HL-60 (cell line): ENCODE data around the gene CACNA1I.

Experiments
- DNase-seq, 2 experiments: peaks; one replicate each; pipeline ENCODE4 v3.0.0-alpha.2; 2010 to 2020; ENCODE audit warnings: low read depth in 1 of 2, low spot score in 1 of 2
- H3K27ac ChIP-seq: fragments of 250-450 bp; sonication (Bioruptor Pico); replicated peaks from 2 replicates; pipeline ENCODE4 v1.5.1; 2020; ENCODE audit warnings: mild to moderate bottlenecking, moderate library complexity
- H3K27me3 ChIP-seq: fragments of 250-450 bp; sonication (Bioruptor Pico); 2 replicates; pipeline ENCODE4 v1.5.1; 2021; ENCODE audit warnings: mild to moderate bottlenecking, moderate library complexity; ENCODE audit not compliant: insufficient read depth, poor library complexity, severe bottlenecking
- H3K4me3 ChIP-seq: replicated peaks from 2 replicates; pipeline ENCODE4 v1.5.1; 2011; ENCODE audit warnings: mild to moderate bottlenecking, control low read depth, low read length; ENCODE audit not compliant: insufficient read depth
- GABPA ChIP-seq: IDR thresholded peaks from 2 replicates; pipeline ENCODE4 v1.6.1; 2012; ENCODE audit warnings: low read depth
- POLR2AphosphoS5 ChIP-seq: IDR thresholded peaks from 2 replicates; pipeline ENCODE4 v1.6.1; 2012; ENCODE audit warnings: low read depth
- SPI1 ChIP-seq: IDR thresholded peaks from 2 replicates; pipeline ENCODE4 v1.6.1; 2012; ENCODE audit warnings: low read depth, mild to moderate bottlenecking, borderline replicate concordance
- TF ChIP-seq, protein P1 (sequence below): IDR thresholded peaks from one replicate; pipeline ENCODE4 v1.5.1; 2011; ENCODE audit warnings: low read length, control low read depth, inconsistent platforms; ENCODE audit not compliant: insufficient read depth
- TF ChIP-seq, protein P2 (sequence below): IDR thresholded peaks from 2 replicates; pipeline ENCODE4 v1.6.1; 2012; ENCODE audit warnings: low read depth; ENCODE audit not compliant: insufficient replicate concordance

Gene CACNA1I

DNA sequence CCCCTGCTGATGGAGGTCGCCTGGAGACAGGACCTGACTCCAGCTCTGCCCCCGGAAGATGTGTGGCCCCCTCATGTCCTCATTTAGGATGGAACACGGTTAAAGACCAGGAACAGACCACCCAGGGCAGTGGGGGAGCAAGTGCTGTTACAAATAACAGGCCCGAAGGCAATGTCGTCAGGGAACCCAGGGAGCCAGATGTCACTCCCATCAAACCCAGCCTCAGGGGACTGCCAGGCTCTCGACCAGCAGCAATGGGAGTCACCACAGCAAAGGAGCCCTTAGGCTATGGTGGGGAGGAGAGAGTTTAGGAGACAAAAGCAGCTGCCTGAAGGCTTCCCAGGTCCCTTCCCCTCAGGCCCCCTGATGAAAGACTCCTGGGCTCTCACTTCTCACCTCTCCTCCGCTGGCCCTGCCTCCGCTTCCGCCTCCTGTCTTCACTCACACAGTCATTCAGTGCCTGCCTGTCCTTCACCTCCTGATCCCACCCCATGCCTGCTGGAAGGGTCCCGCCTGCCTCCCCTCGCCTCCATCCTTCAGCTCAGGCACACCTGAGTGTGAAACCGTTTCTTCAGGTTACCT is 42.4 kb upstream of the CACNA1I start:
- H3K27ac ChIP-seq = peak overlapping the region; percentile 83
- no peak for TF ChIP-seq SPI1
- TF ChIP-seq, protein P1, sequence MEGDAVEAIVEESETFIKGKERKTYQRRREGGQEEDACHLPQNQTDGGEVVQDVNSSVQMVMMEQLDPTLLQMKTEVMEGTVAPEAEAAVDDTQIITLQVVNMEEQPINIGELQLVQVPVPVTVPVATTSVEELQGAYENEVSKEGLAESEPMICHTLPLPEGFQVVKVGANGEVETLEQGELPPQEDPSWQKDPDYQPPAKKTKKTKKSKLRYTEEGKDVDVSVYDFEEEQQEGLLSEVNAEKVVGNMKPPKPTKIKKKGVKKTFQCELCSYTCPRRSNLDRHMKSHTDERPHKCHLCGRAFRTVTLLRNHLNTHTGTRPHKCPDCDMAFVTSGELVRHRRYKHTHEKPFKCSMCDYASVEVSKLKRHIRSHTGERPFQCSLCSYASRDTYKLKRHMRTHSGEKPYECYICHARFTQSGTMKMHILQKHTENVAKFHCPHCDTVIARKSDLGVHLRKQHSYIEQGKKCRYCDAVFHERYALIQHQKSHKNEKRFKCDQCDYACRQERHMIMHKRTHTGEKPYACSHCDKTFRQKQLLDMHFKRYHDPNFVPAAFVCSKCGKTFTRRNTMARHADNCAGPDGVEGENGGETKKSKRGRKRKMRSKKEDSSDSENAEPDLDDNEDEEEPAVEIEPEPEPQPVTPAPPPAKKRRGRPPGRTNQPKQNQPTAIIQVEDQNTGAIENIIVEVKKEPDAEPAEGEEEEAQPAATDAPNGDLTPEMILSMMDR = no peak
- TF ChIP-seq, protein P2, sequence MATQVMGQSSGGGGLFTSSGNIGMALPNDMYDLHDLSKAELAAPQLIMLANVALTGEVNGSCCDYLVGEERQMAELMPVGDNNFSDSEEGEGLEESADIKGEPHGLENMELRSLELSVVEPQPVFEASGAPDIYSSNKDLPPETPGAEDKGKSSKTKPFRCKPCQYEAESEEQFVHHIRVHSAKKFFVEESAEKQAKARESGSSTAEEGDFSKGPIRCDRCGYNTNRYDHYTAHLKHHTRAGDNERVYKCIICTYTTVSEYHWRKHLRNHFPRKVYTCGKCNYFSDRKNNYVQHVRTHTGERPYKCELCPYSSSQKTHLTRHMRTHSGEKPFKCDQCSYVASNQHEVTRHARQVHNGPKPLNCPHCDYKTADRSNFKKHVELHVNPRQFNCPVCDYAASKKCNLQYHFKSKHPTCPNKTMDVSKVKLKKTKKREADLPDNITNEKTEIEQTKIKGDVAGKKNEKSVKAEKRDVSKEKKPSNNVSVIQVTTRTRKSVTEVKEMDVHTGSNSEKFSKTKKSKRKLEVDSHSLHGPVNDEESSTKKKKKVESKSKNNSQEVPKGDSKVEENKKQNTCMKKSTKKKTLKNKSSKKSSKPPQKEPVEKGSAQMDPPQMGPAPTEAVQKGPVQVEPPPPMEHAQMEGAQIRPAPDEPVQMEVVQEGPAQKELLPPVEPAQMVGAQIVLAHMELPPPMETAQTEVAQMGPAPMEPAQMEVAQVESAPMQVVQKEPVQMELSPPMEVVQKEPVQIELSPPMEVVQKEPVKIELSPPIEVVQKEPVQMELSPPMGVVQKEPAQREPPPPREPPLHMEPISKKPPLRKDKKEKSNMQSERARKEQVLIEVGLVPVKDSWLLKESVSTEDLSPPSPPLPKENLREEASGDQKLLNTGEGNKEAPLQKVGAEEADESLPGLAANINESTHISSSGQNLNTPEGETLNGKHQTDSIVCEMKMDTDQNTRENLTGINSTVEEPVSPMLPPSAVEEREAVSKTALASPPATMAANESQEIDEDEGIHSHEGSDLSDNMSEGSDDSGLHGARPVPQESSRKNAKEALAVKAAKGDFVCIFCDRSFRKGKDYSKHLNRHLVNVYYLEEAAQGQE = no peak
- no peak for TF ChIP-seq GABPA
- TF ChIP-seq POLR2AphosphoS5 = no peak
- no peaks in the 10 kb centered on the region for H3K27me3 ChIP-seq
- peak in 1 of 2 experiments; percentile 11 for DNase-seq
- peak overlapping the region; percentile 46 for H3K4me3 ChIP-seq

DNA sequence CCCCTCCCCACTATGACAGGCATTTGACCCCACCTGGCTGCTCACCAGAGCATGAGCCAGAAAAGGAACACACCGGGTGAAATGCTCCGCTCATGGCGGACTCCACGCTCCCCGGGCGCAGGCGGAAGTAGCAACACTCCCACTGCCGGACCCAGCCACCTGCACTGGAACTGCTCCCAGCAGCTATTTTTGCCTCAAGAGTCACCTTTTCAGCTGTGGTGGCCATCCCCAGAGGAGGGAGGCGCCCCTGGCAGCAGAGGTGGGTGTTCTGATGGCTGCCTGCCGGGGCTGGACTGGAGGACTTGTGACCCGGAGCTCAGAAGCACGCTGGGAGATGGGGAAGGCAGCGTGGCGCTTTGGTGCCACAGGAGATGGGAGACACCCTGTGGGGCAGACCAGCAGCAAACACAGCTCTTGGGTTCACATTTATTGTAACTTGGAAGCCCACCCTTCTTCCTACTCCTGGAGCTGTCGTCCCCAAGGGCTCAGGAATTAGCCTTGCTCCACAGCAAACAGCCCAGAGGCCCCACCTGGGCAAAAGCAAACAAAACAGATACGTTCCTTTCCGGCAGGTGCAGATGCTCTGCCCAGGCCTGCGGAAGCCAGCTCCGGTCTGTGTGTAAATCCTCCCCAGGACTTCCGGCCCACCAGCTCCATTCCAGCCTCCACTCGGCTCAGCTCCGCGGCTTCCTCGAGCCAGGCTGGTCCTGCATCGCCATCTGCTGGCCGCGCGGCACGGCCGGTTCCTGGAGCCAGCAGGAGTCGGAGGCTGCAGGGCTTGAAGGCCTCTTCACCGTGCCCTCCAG is 41.7 kb upstream of the CACNA1I start:
- peak; percentile 83 for TF ChIP-seq POLR2AphosphoS5
- TF ChIP-seq, protein P1 = peak; percentile 95
- peak; percentile 20; the same call in 1 of the 2 replicates for TF ChIP-seq SPI1
- TF ChIP-seq GABPA = peak; percentile 65; the same call in 1 of the 2 replicates
- TF ChIP-seq, protein P2 = peak; percentile 6
- Histone ChIP-seq H3K27me3 (no peaks in the 10 kb centered on the region), H3K4me3 (peak overlapping the region; percentile 46), H3K27ac (peak overlapping the region; percentile 83)
- peak; percentile 85 to 95 for DNase-seq

DNA sequence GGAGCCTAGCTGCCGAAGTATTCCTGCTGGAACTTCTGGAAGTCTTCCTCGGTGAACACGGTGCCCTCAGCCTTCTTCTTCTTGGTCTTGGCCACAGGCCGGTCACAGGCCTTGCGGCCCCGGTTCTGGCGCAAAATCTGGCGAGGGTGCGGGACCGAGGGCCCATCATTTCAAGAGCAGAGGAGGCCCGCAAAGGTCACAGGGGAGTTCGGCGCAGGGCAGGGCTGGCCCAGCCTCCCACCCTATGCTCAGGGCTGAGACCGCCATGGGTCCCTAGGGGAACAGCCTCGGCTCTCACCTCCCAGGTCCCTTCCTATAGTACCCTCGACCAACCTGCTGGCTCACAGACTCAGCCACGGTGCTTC is 41.1 kb upstream of the CACNA1I start:
- no peaks in the 10 kb centered on the region for H3K27me3 ChIP-seq
- DNase-seq = no peak
- H3K27ac ChIP-seq = peak overlapping the region; percentile 83
- H3K4me3 ChIP-seq = no peak overlapping the region
- TF ChIP-seq SPI1 (no peak), GABPA (no peak), POLR2AphosphoS5 (no peak)
- TF ChIP-seq, protein P2 = no peak
- TF ChIP-seq, protein P1 = no peak
